Activated CD4-positive, alpha-beta T cell treated with anti-CD3 and anti-CD28 coated beads for 36 hours (primary cell): ENCODE measurements around the gene MED1. TPM values are rescaled to one million over a fixed set of nuclear protein-coding genes. Genes with fewer than 3 reads are reported as not detected.
"Not testable (repeated sequence)": the region's sequence is repeated elsewhere in the genome, so short reads cannot be mapped to it uniquely, and the experiment has no call there.

Experiments
- ATAC-seq: fragments of 200-7000 bp; cut with Tn5 transposase; one replicate; pipeline ENCODE4 v1.10.0; 2021; ENCODE audit warnings: mild to moderate bottlenecking, moderate library complexity
- CTCF ChIA-PET: fragments of 350-600 bp; sonication (Branson Sonifier 250); formaldehyde crosslinking; loops from one replicate; lab custom pipeline; 2021; ENCODE audit warnings: antibody characterized with exemption; lab: Charles Lee
- POLR2A ChIA-PET: fragments of 350-600 bp; sonication (Branson Sonifier 250); formaldehyde crosslinking; loops from one replicate; lab custom pipeline; 2021; ENCODE audit warnings: antibody characterized with exemption, inconsistent platforms; lab: Charles Lee
- DNase-seq: peaks from one replicate; pipeline ENCODE4 v3.0.0-alpha.2; 2020
- H3K27ac Mint-ChIP-seq: one replicate; pipeline ENCODE4 v1.8.0; 2021; ENCODE audit warnings: mixed read lengths
- H3K27me3 Mint-ChIP-seq: one replicate; pipeline ENCODE4 v1.8.0; 2021; ENCODE audit warnings: mixed read lengths
- H3K36me3 Mint-ChIP-seq: one replicate; pipeline ENCODE4 v1.8.0; 2021; ENCODE audit warnings: low read depth, mixed read lengths
- H3K4me1 Mint-ChIP-seq: one replicate; pipeline ENCODE4 v1.8.0; 2021; ENCODE audit warnings: mixed read lengths
- H3K4me3 Mint-ChIP-seq: one replicate; pipeline ENCODE4 v1.8.0; 2021; ENCODE audit warnings: mild to moderate bottlenecking, moderate library complexity, mixed read lengths
- H3K9me3 Mint-ChIP-seq: one replicate; pipeline ENCODE4 v1.8.0; 2021; ENCODE audit warnings: low read depth, mixed read lengths
- intact Hi-C, 2 experiments: fragments of 100-400 bp; cut with DNase I in 1 of 2; cut with micrococcal nuclease in 1 of 2; formaldehyde crosslinking; loops; one replicate each; pipeline versions ENCODE4 v1.14.2 to v1.15.1; 2022 to 2024; cut with DNase I, micrococcal nuclease
- total RNA-seq, 2 experiments: library from RNA; stranded (reverse); gene quantifications; one replicate each; pipeline ENCODE4 v1.2.3, GENCODE V29; 2021

MED1 gene, protein sequence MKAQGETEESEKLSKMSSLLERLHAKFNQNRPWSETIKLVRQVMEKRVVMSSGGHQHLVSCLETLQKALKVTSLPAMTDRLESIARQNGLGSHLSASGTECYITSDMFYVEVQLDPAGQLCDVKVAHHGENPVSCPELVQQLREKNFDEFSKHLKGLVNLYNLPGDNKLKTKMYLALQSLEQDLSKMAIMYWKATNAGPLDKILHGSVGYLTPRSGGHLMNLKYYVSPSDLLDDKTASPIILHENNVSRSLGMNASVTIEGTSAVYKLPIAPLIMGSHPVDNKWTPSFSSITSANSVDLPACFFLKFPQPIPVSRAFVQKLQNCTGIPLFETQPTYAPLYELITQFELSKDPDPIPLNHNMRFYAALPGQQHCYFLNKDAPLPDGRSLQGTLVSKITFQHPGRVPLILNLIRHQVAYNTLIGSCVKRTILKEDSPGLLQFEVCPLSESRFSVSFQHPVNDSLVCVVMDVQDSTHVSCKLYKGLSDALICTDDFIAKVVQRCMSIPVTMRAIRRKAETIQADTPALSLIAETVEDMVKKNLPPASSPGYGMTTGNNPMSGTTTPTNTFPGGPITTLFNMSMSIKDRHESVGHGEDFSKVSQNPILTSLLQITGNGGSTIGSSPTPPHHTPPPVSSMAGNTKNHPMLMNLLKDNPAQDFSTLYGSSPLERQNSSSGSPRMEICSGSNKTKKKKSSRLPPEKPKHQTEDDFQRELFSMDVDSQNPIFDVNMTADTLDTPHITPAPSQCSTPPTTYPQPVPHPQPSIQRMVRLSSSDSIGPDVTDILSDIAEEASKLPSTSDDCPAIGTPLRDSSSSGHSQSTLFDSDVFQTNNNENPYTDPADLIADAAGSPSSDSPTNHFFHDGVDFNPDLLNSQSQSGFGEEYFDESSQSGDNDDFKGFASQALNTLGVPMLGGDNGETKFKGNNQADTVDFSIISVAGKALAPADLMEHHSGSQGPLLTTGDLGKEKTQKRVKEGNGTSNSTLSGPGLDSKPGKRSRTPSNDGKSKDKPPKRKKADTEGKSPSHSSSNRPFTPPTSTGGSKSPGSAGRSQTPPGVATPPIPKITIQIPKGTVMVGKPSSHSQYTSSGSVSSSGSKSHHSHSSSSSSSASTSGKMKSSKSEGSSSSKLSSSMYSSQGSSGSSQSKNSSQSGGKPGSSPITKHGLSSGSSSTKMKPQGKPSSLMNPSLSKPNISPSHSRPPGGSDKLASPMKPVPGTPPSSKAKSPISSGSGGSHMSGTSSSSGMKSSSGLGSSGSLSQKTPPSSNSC (N-terminal part only)
- total RNA-seq, result 10 to 100 TPM; 66.1 to 76.1 TPM

DNA sequence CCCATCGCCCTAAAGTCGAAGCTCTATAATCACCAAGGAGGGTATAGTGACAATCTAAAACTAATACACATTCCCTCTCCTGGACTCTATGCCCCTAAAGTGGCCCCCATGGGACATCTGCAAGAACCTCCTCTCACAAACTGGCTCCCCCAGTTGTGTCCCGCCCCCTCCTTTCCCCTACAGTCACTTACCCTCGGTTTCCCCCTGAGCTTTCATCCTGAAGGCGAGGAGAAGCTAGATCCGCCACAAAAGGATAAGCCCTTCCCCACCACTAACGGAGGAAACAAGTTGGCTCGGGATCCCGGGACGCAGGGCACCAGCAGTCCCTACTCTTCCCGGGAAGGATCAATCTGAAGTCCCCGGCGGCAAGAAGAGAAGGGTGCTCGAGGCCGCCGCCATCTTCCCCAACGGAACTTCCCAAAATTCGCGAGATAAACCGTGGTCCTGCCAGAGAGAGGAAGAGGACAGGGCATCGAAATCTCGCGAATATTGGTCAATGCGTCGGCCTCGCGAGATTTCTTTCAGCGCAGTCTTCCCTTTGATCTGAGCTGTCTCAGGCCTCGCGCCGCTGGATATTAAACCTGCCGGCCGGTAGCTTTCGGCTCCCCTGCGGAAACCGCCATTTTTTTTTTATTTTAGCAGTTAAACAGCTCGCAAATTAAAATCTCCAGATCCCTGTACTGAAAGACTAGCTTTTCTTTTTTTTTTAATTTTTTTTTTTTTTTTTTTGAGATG, at the start of gene MED1:
Gene MED1, minus strand, starts transcription at position 417 of the 735 bp plus-strand sequence. Its CDS starts 201 bp downstream, at position 216.
- ChIA-PET POLR2A (interaction anchor here (0.6 to 5.6 kb wide), 10 partner anchors 9 to 599 kb away, joined by 3 to 96 read pairs (median 5); partner anchors contain the start of genes CDK12 and FBXL20), CTCF (interaction anchor here (0.6 to 3.8 kb wide), 7 partner anchors 9 to 476 kb away, joined by 3 to 32 read pairs (median 4); partner anchors contain the start of gene CDK12)
- Mint-ChIP-seq H3K4me3 (peak within 1 kb of the TSS; percentile 96), H3K4me1 (peaks cover 30% of the 10 kb centered on the region), H3K27me3 (no peaks in the 10 kb centered on the region), H3K36me3 (peaks cover 17% of the 10 kb centered on the region), H3K27ac (peak within 1 kb of the TSS; percentile 96), H3K9me3 (no peaks in the 10 kb centered on the region)
- ATAC-seq, result peak; percentile 99
- intact Hi-C loops, result loop anchor here (1.0 to 5.0 kb wide), 7 partner anchors 10 to 749 kb away; partner anchors contain the start of genes CDK12 (in 2 of the 2), CWC25 (in 1 of the 2), LRRC3C (in 1 of the 2) and ORMDL3 (in 1 of the 2)
- peak; percentile 96 for DNase-seq

DNA sequence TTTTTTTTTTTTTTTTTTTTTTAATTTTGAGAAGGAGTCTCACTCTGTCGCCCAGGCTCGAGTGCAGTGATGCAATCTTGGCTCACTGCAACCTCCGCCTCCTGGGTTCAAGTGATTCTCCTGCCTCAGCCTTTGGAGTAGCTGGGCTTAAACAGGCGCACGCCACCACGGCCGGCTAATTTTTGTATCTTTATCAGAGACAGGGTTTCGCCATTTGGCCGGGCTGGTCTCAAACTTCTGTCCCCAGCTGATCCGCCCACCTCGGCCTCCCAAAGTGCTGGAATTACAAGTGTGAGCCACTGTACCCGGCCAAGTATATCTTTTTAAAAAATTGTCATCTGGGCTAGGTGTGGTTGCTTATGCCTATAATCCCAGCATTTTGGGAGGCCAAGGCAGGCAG, 45.9 kb upstream of the MED1 start:
- H3K4me1 Mint-ChIP-seq, H3K4me3 Mint-ChIP-seq, H3K9me3 Mint-ChIP-seq, intact Hi-C loops, CTCF ChIA-PET, H3K27me3 Mint-ChIP-seq, H3K27ac Mint-ChIP-seq, ATAC-seq, DNase-seq: not testable (repeated sequence)
- POLR2A ChIA-PET, result interaction anchor here (0.6 kb wide), 1 partner anchor 11 kb away, joined by 3 read pairs; no protein-coding TSS in a partner anchor
- H3K36me3 Mint-ChIP-seq, result peaks cover 37% of the 10 kb centered on the region

DNA sequence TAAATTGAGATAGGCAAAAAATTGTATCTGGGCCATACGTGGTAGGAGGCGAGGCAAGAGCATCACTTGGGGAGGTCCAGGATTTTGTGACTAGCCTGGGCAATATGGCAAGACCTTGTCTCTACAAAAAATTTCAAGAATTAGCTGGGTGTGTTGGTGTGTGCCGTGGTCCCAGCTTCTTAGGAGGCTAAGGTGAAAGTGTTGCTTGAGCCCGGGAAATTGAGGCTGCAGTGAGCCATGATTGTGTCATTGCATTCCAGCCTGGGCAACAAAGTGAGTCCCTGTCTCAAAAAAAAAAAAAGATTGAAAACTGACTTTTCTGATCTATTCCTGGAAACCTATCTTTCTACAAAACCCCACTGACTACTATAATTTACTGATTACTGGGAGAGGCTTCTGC, 36.9 kb upstream of the MED1 start:
- Mint-ChIP-seq H3K27me3 (no peaks in the 10 kb centered on the region), H3K36me3 (peaks cover 20% of the 10 kb centered on the region), H3K9me3 (no peaks in the 10 kb centered on the region), H3K4me3 (no peak overlapping the region), H3K4me1 (peaks cover 6% of the 10 kb centered on the region), H3K27ac (no peak overlapping the region)
- POLR2A ChIA-PET, result interaction anchor here (0.6 kb wide), 1 partner anchor 108 kb away, joined by 3 read pairs; no protein-coding TSS in a partner anchor
- intact Hi-C loops, result no loop called here
- CTCF ChIA-PET, result interaction anchor here (2.1 kb wide), 1 partner anchor 15 kb away, joined by 5 read pairs; no protein-coding TSS in a partner anchor
- no peak for ATAC-seq
- no peak for DNase-seq

DNA sequence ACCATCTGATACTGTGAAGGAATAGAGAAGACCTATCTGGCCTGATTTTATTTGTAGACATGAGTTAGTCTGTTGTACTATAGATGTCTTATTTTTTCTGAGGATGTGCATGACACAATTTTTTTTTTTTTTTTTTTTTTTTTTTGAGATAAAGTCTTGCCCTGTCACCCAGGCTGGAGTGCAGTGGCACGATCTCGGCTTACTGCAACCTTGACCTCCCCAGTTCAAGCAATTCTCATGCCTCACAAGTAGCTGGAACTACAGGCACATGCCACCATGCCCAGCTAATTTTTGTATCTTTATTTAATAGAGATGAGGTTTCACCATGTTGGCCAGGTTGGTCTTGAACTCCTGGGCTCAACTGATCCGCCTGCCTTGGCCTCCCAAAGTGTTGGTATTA, 36.4 kb upstream of the MED1 start:
- ATAC-seq, DNase-seq, H3K4me3 Mint-ChIP-seq, H3K27me3 Mint-ChIP-seq, H3K9me3 Mint-ChIP-seq, H3K4me1 Mint-ChIP-seq, intact Hi-C loops, POLR2A ChIA-PET: not testable (repeated sequence)
- CTCF ChIA-PET, result interaction anchor here (0.6 kb wide), 1 partner anchor 280 kb away, joined by 5 read pairs; no protein-coding TSS in a partner anchor
- H3K36me3 Mint-ChIP-seq, result peaks cover 15% of the 10 kb centered on the region
- peak overlapping the region; percentile 29 for H3K27ac Mint-ChIP-seq

DNA sequence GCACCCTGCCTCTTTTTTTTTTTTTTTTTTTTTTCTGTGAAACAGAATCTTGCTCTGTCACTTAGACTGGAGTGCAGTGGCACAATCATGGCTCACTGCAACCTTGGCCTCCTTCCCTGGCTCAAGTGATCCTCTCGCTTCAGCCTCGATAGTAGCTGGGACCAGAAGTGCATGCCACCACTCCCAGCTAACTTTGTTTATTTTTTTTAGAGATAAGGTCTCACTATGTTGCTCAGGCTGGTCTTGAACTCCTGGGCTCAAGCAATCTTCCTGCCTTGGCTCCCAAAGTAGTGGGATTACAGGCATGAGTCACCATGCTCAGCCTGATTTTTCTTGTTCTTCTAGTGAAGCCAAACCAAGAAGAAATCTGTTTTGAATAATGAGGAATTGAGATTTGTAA, 35.2 kb upstream of the MED1 start:
- no peak for ATAC-seq
- ChIA-PET CTCF (interaction anchor here (1.7 kb wide), 1 partner anchor 61 kb away, joined by 3 read pairs; no protein-coding TSS in a partner anchor), POLR2A (interaction anchor here (0.6 to 1.1 kb wide), 2 partner anchors 11 to 64 kb away, joined by 3 read pairs; no protein-coding TSS in a partner anchor)
- Mint-ChIP-seq H3K36me3 (peaks cover 13% of the 10 kb centered on the region), H3K9me3 (no peaks in the 10 kb centered on the region), H3K4me3 (no peak overlapping the region), H3K27ac (no peak overlapping the region), H3K4me1 (peaks cover 6% of the 10 kb centered on the region), H3K27me3 (no peaks in the 10 kb centered on the region)
- intact Hi-C loops, result no loop called here
- no peak for DNase-seq

DNA sequence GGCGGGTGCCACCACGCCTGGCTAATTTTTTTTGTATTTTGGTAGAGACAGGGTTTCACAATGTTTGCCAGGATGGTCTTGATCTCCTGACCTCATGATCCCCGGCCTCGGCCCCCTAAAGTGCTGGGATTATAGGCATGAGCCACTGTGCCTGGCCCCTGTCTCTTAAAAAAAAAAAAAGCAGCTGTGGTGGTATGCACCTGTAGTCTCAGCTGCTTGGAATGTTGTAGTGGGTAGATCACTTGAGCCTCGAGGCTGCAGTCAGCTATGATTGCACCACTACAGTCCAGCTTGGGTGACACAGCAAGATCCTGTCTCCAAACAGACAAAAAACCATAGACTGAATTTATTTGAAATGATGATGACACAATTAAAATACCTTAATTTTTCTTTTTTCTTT, 34.5 kb upstream of the MED1 start:
- POLR2A ChIA-PET, result interaction anchor here (0.6 to 1.1 kb wide), 3 partner anchors 12 to 80 kb away, joined by 3 read pairs; no protein-coding TSS in a partner anchor
- Mint-ChIP-seq H3K27ac (no peak overlapping the region), H3K9me3 (no peaks in the 10 kb centered on the region), H3K4me1 (peaks cover 6% of the 10 kb centered on the region), H3K36me3 (peaks cover 14% of the 10 kb centered on the region), H3K27me3 (no peaks in the 10 kb centered on the region), H3K4me3 (no peak overlapping the region)
- intact Hi-C loops, result no loop called here
- ATAC-seq (no peak), DNase-seq (no peak)
- CTCF ChIA-PET, result interaction anchor here (0.6 to 1.7 kb wide), 3 partner anchors 13 to 1347 kb away, joined by 3 to 5 read pairs (median 4); no protein-coding TSS in a partner anchor

DNA sequence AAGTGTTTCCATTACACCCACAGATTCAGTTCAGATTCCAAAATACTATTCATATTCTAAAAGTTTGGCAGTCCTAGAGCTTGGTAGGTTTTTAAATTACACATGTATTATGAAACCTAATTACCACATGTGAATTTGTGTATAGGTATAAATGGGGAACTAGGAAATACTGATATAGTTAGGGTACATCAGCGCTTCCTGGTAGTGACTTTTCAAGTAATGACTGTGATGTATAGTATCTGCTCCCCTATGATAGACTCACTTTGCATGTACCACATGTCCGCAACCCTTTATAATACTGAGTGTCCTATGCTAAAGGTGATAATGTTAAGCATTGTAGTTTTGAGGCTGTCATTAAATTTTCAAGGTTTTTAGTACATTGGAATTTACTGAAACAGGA, 33.1 kb upstream of the MED1 start:
- peaks cover 6% of the 10 kb centered on the region for H3K4me1 Mint-ChIP-seq
- H3K27me3 Mint-ChIP-seq, result no peaks in the 10 kb centered on the region
- CTCF ChIA-PET, result no interaction called here
- peaks cover 18% of the 10 kb centered on the region for H3K36me3 Mint-ChIP-seq
- H3K4me3 Mint-ChIP-seq, result no peak overlapping the region
- DNase-seq, result no peak
- no peak overlapping the region for H3K27ac Mint-ChIP-seq
- intact Hi-C loops, result no loop called here
- no peak for ATAC-seq
- POLR2A ChIA-PET, result no interaction called here
- H3K9me3 Mint-ChIP-seq, result no peaks in the 10 kb centered on the region

DNA sequence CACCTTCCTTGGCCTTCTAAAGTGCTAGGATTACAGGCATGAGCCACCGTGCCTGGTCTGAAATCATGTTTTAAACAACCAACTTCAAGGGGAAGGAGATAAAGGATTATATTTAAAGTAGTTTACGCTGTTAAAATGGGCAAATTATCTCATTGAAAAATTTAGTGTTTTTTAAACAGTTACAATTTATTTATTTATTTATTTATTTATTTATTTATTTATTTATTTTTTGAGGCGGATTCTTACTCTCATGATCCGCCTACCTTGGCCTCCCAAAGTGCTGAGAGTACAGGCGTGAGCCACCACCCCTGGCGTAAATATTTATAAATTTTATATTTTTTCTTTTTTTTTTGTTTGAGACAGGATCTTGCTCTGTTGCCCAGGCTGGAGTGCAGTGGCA, 32.4 kb upstream of the MED1 start:
- DNase-seq (no peak), ATAC-seq (no peak)
- ChIA-PET CTCF (interaction anchor here (0.6 kb wide), 1 partner anchor 10 kb away, joined by 3 read pairs; no protein-coding TSS in a partner anchor), POLR2A (no interaction called here)
- H3K9me3 Mint-ChIP-seq, result no peaks in the 10 kb centered on the region
- intact Hi-C loops, result no loop called here
- H3K4me3 Mint-ChIP-seq, result no peak overlapping the region
- no peaks in the 10 kb centered on the region for H3K27me3 Mint-ChIP-seq
- peaks cover 6% of the 10 kb centered on the region for H3K4me1 Mint-ChIP-seq
- no peak overlapping the region for H3K27ac Mint-ChIP-seq
- peaks cover 18% of the 10 kb centered on the region for H3K36me3 Mint-ChIP-seq

DNA sequence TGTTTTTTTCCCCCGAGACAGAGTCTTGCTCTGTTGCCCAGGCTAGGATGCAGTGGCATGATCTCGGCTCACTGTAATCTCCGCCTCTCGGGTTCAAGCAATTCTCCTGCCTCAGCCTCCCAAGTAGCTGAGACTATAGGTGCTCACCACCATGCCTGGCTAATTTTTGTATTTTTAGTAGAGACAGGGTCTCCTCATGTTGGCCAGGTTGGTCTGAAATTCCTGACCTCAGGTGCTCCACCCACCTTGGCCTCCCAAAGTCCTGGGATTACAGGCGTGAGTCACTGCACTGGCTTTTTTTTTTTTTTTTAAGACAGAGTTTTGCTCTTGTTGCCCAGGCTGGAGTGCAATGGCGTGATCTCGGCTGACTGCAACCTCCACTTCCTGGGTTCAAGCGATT, 28.6 kb upstream of the MED1 start:
- POLR2A ChIA-PET, result interaction anchor here (0.6 kb wide), 3 partner anchors 16 to 575 kb away, joined by 3 to 8 read pairs (median 3); no protein-coding TSS in a partner anchor
- H3K4me3 Mint-ChIP-seq, DNase-seq, H3K4me1 Mint-ChIP-seq, H3K9me3 Mint-ChIP-seq, intact Hi-C loops, H3K27ac Mint-ChIP-seq, ATAC-seq, H3K27me3 Mint-ChIP-seq: not testable (repeated sequence)
- H3K36me3 Mint-ChIP-seq, result peaks cover 22% of the 10 kb centered on the region
- CTCF ChIA-PET, result interaction anchor here (0.5 kb wide), 1 partner anchor 517 kb away, joined by 3 read pairs; no protein-coding TSS in a partner anchor
